ENCODE measurements around the gene GJB1. TPM values are rescaled to one million over a fixed set of nuclear protein-coding genes. Genes with fewer than 3 reads are reported as not detected.

GJB1 gene
- total RNA-seq, 2 experiments from 2014 or later: not detected

- no peak for DNase-seq (ENCODE audit: low spot score)
- CTCF ChIA-PET (ENCODE audit: unreplicated experiment): no interaction called here
- no peak for TF ChIP-seq EZH2phosphoT487 (IDR thresholded peaks at IDR 0.05; ENCODE audit: borderline replicate concordance, low read depth, low read length)
- TF ChIP-seq, protein P1, sequence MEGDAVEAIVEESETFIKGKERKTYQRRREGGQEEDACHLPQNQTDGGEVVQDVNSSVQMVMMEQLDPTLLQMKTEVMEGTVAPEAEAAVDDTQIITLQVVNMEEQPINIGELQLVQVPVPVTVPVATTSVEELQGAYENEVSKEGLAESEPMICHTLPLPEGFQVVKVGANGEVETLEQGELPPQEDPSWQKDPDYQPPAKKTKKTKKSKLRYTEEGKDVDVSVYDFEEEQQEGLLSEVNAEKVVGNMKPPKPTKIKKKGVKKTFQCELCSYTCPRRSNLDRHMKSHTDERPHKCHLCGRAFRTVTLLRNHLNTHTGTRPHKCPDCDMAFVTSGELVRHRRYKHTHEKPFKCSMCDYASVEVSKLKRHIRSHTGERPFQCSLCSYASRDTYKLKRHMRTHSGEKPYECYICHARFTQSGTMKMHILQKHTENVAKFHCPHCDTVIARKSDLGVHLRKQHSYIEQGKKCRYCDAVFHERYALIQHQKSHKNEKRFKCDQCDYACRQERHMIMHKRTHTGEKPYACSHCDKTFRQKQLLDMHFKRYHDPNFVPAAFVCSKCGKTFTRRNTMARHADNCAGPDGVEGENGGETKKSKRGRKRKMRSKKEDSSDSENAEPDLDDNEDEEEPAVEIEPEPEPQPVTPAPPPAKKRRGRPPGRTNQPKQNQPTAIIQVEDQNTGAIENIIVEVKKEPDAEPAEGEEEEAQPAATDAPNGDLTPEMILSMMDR (conservative IDR thresholded peaks at IDR 0.05; ENCODE audit: low read length): no peak
- peaks cover 6% of the 10 kb centered on the region for H3K4me1 ChIP-seq (ENCODE audit: insufficient read depth, low read length, poor library complexity, severe bottlenecking)
- BruUV-seq (replicated peaks): no TSS peak
- H3K79me2 ChIP-seq (ENCODE audit: insufficient read depth, low read depth, low read length): peaks cover 7% of the 10 kb centered on the region; the same call in 1 of the 2 replicates
- H3K36me3 ChIP-seq (ENCODE audit: insufficient read depth, low read length): peaks cover 4% of the 10 kb centered on the region
- no peaks in the 10 kb centered on the region for H4K20me1 ChIP-seq (ENCODE audit: insufficient read depth, low read length)
- intact Hi-C loops (cut with micrococcal nuclease; ENCODE audit: unreplicated experiment): no loop called here
- H3K4me2 ChIP-seq (ENCODE audit: low read length): no peak overlapping the region
- no peaks in the 10 kb centered on the region for H3K9me2 ChIP-seq (ENCODE audit: insufficient read depth, low read length)
- POLR2A ChIA-PET: no interaction called here
- H3K27ac ChIP-seq (ENCODE audit: low read depth, low read length, poor library complexity, severe bottlenecking): no peak overlapping the region
- no peak overlapping the region for H3K4me3 ChIP-seq (ENCODE audit: low read depth, low read length, poor library complexity, severe bottlenecking)
- H2AFZ ChIP-seq (ENCODE audit: low read length): no peak overlapping the region
- no peaks in the 10 kb centered on the region for H3K9me3 ChIP-seq (ENCODE audit: low read length)
Measured at GRCh38 chrX:71191248-71191647, 31.8 kb upstream of the GJB1 start.

DNA sequence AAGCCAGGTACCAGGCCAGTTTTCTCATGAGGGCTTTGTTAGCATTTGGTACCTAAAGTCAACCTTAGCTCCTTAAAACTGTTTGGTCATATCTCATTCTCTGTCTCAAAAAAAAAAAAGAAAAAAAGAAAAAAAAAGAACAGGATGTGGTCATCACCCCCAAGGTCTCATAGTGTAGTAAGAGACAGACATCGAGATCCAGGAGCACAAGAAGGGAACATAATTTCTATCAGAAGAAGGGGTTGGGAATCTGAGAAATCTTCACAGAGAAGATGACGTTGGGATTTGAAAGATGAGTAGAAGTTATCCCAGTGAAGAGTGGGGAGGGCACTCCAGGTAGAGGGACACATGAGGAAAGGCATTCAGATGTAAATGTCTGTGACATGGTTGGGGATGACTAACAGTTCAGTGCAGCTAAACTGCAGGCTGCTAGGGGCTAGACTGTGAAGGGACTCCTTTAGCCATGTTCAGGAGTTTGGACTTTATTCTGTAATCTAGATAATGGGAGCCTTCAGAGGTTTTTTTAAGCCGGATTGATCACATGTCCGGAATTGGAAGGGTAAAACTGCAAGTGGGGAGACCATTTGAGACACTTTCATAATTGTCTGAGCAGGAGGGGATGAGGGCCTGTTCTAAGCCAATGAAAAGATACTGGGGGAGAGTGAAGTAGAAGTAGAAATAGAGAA, 26.9 kb upstream of the GJB1 start:
- intact Hi-C loops (cut with micrococcal nuclease; ENCODE audit: unreplicated experiment): loop anchor here (2.0 to 5.0 kb wide), 2 partner anchors 13 to 56 kb away; partner anchors contain the start of gene ZMYM3
- DNase-seq (ENCODE audit: low spot score): peak; percentile 33

More for the DNA sequence above, 26.9 kb upstream of the GJB1 start:
- TF ChIP-seq, protein P1 (conservative IDR thresholded peaks at IDR 0.05; ENCODE audit: low read length): no peak
- TF ChIP-seq EZH2phosphoT487 (IDR thresholded peaks at IDR 0.05; ENCODE audit: borderline replicate concordance, low read depth, low read length): no peak
- Histone ChIP-seq H3K9me3 (ENCODE audit: low read length) (no peaks in the 10 kb centered on the region), H3K27ac (ENCODE audit: low read depth, low read length, poor library complexity, severe bottlenecking) (peak overlapping the region; percentile 80), H3K4me2 (ENCODE audit: low read length) (peak overlapping the region; percentile 83), H3K4me1 (ENCODE audit: insufficient read depth, low read length, poor library complexity, severe bottlenecking) (peaks cover 24% of the 10 kb centered on the region), H3K4me3 (ENCODE audit: low read depth, low read length, poor library complexity, severe bottlenecking) (peak overlapping the region; percentile 93), H3K36me3 (ENCODE audit: insufficient read depth, low read length) (no peaks in the 10 kb centered on the region), H3K9me2 (ENCODE audit: insufficient read depth, low read length) (no peaks in the 10 kb centered on the region), H4K20me1 (ENCODE audit: insufficient read depth, low read length) (no peaks in the 10 kb centered on the region), H3K79me2 (ENCODE audit: insufficient read depth, low read depth, low read length) (peaks cover 24% of the 10 kb centered on the region; the same call in 1 of the 2 replicates), H2AFZ (ENCODE audit: low read length) (peak overlapping the region; percentile 57; the same call in 1 of the 2 replicates)
- ChIA-PET POLR2A (interaction anchor here (0.6 to 3.4 kb wide), 8 partner anchors 14 to 340 kb away, joined by 3 to 46 read pairs (median 4); partner anchors contain the start of genes TAF1 and ZMYM3), CTCF (ENCODE audit: unreplicated experiment) (no interaction called here)
- BruUV-seq (replicated peaks): no TSS peak
